Measurements from ENCODE around the gene ITPK1.

ITPK1 gene

DNA sequence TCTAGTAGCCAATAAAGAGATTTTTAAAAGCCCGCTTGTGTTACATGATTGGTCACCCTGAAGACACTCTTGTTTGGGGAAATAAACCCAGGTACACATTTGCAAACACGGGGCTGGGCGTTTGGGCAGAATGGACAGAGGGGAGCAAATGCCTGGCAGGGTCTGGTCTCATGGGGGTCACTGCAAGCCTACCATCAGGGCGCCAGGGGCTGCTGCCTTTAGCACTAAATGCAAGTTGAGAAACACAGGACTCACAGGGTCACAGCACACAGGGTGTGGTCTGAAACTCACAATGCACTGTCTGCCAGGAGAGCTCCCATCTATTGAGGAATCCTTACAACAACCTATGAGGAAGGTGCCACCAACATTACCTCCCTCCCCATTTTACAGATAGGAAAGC lies 130.2 kb downstream of the ITPK1 start:
- DNase-seq: no peak

DNA sequence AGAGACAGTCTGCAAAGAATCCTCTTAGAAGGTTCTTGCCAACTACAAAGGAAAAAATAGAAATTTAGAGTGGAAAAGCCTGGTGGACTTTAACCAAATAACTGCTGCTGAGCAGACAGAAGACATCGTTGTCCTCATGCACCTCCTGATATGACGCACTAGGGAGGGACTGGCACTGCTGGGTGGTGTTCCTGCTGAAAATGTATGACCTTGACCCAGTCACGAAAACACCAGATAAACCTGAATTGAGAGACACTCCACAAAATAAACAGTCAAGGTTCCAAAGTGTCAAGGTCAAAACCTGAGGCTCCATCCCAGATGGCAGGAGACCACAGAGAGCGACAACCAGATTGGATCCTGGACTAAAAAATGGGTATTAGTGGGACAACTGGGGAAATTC lies 130.8 kb downstream of the ITPK1 start:
- DNase-seq: no peak

DNA sequence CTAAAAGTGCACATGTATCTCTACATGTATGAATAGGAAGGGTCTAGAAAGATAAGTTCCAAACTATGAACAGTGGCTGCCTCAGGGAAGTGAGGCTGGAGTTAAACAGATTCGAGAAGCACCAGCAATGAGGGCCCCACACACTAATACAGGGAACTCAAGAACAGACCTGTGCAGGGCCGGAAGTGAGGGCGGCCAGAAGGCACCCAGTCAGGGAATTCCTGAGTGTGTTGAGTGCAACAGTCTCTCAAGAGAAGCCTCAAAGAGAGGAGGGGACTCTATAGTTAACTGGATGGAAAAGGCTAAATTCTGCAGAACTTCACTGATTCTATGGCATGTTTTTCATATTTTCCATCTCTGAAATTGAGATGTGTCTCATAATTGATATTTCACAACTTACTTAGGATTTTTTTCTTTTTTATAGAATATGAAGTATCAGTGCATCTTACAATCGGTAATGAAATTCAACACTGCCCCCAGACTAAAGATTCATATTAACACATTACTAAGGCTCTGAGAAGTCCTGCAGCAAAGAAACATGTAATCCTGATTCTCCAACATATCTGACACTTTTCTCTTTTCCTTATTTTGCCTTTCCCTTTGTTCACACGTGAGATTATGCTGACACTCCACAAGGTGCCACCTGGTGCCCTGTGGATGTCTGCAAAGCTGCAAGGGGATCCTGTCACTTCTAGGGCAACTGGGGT lies 131.5 kb downstream of the ITPK1 start:
- DNase-seq: no peak

DNA sequence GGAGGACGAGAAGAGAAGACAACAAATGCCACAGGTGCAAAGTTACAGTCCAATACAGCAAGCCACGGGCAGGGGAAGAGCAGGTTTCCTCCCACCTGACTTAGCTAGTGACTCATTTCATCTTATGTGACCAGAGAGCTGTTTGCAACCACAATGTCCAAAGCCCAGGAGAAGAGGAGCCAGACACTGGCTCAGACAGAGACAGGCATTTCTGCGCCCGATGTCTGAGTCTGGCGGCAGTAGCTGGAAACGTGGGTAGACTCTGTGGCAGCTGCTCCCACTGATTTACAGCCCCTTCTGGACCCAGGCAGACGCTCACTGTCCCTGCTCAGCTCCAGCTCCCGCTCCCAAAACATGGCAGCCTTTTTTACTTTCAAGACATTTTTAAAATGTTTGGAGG lies 132.8 kb downstream of the ITPK1 start:
- no peak for DNase-seq

DNA sequence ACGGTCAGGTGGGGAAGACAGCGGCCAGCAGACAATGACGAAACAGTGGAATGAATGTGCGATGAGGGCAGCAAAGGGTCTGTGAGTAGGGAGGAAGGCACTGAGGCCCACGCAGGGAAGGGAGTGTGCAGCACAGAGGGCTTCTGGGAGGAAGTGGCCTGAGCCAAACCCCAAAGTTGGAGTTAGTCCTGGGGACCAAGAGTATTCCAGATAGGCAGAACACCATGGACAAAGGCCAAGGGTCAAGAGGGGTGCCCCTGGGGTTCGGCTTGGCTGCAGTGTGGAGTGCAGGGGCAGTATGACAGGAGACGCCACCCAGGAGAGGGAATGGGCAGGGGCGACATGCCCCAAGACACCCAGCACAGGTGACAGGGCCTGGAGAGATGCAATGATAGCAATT lies 134.0 kb downstream of the ITPK1 start:
- DNase-seq: no peak

DNA sequence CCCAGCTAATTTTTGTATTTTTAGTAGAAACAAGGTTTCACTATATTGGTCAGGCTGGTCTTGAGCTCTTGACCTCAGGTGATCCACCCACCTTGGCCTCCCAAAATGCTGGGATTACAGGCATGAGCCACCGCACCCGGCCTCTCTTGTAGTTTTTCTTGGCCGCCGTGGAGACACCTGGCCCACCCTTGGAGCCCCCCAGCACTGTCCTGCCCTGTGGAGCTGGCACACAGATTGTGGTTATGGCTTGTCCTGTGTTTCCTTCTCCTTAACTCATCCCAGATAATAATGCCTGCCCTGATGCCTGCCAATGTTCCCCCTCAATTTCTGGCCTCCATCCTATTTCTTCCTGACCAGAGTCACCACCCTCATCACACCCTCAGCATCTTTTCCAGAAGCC lies 134.9 kb downstream of the ITPK1 start:
- no peak for DNase-seq

DNA sequence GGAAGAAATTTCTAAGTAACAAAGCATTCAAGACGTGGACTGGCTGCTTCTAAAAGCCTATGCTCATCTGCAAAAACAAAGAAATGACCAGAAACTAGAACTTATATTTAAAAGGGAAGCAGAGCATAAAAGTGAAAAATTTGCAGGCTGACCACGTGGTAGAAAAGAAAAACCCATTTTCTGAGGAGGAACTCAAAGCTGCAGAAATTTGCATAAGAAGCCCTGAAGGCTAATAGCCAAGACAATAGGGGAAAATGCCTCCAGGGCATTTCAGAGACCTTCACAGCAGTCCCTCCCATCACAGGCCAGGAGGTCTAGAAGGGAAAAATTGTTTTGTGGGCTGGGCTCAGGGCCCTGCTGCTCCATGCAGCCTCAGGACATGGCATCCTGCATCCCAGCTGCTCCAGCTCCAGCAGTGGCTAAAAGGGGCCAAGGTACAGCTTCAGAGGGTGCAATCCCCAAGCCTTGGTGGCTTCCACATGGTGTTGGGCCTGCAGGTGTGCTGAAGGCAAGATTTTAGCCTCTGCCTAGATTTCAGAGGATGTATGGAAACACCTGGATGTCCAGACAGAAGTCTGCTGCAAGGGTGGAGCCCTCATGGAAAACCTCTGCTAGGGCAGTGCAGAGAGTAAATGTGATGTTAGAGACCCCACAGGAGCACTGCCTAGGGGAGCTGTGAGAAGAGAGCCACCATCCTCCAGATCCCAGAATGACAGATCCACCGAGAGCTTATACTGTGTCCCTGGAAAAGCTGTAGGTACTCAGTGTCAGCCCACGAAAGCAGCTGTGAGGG lies 137.3 kb downstream of the ITPK1 start:
- DNase-seq: no peak

DNA sequence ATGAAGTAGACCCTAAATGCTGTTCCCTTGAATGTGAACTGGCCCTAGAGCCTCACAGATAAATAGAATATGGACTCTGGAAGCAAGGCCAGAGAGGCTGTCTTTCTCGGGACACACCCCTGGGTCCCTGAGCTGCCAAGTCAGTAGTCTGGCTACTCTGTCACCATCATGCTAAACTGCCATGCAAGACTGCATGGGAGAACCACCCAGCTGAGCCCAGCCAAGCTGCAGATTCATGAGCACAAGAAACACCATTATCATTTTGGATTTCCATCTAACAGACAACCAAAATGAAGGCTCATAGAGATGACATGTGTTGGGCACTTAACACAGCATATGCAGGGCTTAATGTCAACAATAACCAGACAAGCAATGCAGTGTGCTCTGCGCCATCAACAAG lies 139.5 kb downstream of the ITPK1 start:
- DNase-seq: no peak

DNA sequence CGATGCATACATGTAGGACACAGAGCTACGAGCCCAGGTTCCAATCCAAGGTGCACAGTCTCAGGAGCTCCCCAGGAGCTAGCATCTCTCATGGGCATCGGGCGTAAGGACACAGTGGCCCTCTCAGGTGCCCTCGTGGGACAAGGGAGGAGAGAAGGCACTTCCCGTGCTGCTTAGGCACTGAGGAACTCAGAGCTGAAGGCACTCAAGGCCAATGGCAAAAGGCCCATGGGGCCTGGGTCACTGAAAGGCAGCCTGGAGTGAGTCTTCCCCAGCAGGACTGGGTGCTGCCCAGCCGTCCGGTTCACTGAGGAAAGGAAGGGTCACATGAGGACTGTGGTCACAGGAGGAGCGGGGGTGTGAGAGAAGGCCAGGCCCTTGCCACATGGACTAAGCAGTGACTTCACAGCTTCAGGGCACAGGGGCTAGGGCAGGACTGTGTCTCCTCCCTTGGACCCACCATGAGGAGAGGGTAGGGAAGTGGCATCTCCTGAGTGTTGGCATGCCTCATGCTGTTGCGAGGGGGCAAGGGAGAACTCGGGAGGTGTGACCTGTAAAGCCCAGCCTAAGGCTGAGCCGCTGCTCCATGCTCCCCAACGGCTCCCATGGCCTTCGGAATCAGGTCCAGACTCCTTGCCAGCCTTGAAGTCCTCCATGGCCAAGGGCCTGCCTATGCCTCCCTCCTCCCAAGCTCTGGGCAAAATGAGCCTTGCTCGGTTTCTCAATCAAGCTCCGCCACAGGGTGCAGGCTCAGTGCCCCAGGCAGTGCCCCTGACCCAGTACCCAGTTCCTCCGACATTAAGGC lies 141.0 kb downstream of the ITPK1 start:
- DNase-seq: no peak

DNA sequence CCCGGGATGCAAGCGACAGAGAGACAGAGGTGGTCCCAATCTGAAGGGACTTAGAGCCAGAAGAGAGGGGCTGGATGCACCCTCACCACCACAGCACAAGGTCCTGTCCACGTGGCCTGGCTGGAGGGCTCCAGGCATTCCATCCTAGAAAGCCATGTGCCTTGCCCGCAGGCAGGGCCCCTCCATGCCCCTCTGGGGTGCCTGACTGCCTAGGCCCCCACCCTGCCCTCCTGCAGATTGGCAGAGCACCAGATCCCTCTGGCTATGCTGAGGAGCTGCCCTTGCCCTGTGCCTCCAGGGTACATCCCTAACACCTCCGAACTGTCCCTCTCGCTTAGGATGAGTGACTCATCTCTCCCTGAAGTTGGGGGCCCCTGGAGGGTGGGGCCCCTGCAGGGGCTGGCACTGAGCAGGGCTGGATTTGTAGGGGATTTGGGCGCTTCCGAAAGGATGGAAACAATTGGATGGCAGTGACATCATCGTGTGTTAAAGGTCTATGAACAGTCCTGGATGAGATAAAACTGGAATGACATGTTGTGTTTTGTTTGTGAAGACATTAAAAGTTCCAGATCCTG lies 141.8 kb downstream of the ITPK1 start:
- DNase-seq: no peak

DNA sequence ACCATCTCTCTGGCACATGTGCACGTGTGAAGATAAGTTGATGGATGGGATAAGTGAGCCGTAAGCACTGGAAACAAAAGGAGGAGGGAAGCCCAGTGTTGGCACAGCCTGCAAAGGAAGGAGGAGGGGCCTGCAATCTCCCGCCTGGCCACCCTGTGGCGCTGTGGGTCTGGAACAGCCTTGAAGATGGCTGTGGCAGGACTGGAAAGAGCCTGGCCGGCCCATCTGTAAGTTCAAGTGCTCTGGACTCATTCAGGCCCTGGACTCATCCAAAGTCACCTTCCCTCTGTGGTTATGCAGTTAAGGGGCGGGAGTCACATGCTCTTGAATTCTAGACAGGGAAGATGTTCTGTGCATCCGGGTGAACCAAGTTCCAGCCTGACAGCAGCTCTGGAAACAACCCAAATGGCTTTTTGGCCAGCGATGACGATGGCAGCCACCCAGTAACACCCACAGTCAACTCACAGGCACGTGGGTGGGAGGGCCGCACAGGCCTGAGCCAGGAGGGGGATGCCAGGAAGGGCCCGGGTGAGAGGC lies 142.4 kb downstream of the ITPK1 start:
- peak in 1 of 2 experiments; percentile 3 for DNase-seq

DNA sequence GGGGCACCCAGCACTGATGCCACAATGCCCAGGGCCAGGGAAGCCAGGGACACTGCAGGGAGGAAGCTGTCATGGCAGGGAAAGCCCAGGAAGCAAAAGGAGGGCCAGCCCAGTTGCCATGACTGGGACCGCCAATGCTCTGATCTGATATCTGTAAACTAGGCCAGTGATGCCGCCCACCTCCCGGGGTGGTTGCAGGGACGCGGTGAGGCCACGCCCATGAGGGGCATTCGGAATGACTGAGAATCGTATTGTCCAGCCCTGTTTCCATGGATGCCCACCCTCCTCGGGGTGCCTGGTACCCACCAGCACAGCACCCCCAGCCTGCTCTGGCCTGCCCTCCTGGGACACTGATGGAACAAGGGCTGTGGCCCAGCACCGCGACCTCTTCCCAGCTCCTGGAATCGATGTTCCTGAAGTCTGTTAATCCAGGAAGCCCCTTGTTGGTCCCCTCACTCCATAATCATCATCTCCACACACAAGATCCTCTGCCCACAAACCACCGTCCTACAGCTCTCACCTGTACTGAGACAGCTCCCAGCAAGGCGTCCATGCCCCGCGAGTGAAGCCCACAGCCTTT lies 144.0 kb downstream of the ITPK1 start:
- DNase-seq: no peak

DNA sequence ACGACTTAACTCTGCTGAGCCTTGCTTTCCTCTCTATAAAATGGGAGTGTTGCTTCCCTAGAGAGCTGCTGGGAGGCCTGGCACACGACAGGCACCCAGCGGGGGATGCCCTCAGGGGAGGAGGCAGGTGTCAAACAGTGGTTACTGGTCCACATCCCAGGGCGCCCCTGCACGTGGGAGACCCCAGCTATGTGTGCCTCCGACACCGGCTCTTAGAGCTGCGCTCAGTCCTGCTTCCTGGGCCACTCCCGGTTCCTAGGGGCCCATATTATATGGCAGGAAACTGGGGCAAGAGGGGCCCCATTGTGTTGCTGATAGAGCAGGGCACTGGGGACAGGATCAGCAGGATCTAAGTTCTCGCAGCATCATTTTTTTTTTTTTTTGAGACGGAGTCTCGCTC lies 145.5 kb downstream of the ITPK1 start:
- DNase-seq: no peak

DNA sequence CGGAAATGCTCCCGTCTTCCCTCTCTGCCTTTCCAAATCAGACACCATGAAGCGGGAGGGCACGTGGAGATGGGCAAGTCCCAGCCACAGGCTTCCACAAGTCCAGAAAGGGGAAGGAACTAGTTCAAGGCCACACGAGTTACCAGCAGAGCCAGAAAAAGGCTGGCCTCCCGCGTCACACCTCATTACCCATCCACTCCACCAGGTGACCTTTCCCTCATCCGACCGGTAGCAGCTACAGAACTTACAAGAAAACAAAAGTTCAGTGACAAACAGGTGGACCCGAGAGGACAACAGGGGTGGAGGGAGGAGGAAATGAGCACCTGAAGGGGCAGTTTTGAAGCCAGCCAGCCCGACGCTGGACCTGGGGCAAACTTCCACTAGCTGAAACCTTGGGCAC lies 145.9 kb downstream of the ITPK1 start:
- no peak for DNase-seq

DNA sequence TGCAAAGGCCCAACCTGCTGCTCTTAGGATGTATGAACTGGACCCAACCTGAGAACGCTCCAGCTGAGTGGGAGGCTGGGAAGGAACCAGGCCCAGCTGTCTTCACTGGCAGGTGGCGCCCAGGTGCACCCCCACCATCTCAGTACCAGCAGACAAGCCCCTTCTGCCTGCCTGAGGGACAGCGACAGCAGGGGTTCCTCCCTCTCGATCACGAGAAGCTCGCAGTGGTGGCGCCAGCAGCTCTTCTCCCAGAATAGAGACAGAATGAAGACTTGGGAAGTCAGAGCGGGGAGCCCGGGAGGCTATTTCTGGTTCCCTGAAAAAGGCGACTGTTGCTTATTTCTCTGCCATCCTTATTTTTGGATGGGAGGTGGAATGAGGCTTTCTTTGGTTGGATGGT lies 146.3 kb downstream of the ITPK1 start:
- DNase-seq: no peak

DNA sequence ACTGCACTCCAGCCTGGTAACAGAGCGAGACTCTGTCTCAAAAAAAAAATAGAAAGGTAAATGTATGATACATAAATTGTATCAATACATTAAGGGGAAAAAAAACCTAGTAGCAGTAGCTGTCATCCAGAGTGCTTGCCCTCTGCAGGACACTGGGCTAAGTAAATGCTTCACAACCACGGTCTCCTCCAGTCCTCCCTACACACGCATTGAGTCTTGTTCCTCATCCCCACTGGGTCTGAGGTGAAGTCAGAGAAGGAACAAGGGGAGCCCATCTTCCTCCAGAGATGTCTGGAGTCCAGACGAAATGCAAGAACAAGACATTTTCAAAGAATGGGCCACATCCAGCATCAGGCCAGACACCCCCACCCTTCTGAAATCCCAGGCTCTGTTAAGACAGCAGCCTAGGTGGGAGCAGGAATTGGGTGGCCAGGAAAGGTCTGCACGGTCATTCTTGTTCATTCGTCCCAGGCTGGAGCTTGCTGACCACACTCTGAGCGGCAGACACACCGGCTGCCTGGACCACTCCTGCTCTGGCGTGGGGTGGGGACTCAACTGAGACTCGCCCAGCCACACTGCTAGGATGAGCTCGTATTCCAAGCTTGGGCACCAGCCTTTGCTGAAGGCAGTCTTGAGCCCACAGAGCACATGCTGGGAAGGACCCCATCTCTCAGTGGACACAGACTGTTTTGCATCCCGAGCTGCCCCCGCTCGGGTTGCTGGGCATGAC lies 147.3 kb downstream of the ITPK1 start:
- DNase-seq: no peak

DNA sequence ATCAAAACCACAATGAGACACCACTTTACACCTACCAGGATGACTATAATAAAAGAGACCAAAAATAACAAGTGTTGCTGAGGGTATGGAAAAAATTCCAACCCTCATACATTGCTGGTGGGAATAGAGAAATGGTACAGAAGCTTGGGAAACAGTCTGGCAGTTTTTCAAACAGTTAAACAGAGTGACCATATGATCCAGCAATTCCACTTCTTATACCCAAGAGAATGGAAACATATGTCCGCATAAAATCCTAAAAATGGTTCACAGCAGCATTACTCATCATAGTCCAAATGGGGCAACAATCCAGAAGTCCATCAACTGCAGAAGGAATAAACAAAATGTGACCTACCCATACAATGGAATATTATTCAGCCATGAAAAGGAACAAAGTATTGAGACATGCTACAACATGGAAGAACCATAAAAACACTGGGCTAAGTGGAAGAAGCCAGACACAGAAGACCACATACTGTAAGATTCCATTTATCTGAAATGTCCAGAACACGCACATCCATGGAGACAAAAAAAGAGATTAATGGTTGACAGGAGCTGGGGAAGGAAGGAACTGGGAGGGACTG lies 148.3 kb downstream of the ITPK1 start:
- DNase-seq: no peak

DNA sequence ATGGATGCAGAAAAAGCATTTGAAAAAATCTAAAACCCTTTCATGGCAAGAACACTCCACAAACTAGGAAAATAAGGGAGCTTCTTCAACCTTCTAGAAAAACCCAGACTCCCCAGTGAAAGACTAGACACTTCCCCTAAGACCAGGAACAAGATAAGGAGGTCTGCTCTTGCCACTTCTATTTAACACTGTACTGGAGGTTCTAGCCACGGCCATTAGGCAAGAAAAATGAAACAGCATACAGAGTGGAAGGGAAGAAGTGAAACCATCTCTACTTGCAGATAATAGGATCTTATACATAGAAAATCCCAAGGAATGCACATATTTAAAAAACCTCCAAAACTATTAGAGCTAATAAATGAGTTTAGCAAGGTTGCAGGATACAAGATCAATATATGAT lies 150.4 kb downstream of the ITPK1 start:
- no peak for DNase-seq

DNA sequence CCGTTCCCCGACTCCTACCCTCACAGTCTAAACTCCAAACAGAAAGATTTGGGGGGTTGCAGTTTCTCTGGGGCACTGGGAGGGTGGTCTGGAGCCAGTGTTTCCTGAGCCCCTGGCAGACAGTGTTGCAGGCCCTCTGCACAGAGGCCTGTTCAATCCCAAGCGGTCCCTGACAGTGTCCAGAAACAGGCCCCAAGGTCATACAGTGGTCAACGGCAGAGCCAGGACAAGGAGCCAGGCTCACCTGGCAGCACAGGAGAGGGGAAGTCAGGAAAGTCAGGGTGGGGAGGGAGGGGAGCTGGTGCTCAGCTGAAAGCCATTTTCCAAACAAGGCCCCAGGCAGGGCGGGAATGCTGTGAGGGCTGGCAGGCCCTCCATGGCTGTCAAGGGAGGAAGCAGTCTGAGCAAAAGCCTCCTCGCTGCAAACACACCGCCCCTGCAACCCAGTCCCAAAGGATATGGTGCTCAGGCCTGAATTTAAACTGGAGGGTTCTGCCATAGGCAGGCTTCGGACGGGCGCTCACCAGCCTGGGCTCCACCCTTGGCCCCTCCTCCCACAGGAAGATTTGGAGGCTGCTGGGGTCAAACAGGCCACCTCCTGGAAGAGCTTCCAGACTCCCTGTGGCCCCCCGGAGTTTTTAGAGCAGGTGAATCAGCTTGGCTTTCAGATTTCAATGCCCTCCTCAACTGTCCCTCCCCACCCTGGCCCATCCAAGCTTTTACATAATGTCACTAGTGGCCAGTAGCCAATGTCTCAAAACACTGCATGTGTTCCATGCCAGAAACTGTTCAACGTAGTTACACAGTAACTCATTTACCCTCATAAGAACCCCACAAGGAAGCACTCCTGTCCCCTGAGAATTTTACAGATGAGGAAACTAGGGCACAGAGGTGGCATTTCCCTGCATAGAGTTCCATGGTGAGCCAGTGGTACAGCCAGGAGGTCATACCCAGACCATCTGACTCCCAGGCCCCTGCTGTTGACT lies 151.3 kb downstream of the ITPK1 start:
- no peak for DNase-seq

Data from SW 1271 (cell line).